GM10248 (cell line): ENCODE measurements around the gene SEC16A.

Experiments
- CTCF ChIA-PET: fragments of 300-600 bp; sonication (Branson Sonifier 250); formaldehyde crosslinking; extraction: SDS; loops from one replicate; lab custom pipeline; 2021; ENCODE audit warnings: antibody characterized with exemption; lab: Yijun Ruan, JAX
- POLR2A ChIA-PET: fragments of 350-650 bp; sonication (Branson Sonifier 250); formaldehyde crosslinking; extraction: SDS; loops from one replicate; lab custom pipeline; 2020; ENCODE audit warnings: antibody characterized with exemption; lab: Yijun Ruan, JAX
- DNase-seq: peaks from one replicate; pipeline ENCODE4 v3.0.0; 2012; ENCODE audit errors: extremely low spot score
- TF ChIP-seq, protein P1 (sequence below): IDR thresholded peaks from 2 replicates; pipeline ENCODE4 v1.5.1; 2012; ENCODE audit warnings: mild to moderate bottlenecking, low read depth; ENCODE audit errors: extremely low read depth, missing control alignments, control extremely low read depth

The SEC16A gene

DNA sequence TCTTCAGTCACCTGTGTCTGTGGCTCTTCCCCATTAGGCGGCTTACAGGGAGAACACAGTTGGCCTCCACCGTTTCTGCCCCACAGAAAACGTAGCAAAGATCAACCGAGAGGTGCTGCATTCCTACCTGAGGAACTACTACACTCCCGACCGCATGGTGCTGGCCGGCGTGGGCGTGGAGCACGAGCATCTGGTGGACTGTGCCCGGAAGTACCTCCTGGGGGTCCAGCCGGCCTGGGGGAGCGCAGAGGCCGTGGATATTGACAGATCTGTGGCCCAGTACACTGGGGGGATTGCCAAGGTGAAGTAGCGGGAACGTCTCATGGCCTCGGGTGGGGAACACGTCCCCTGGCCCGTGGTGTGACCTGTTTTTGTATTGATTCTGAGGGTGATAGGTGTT, 65.9 kb downstream of the SEC16A start:
- ChIA-PET CTCF (interaction anchor here (1.3 kb wide), 1 partner anchor 24 kb away, joined by 3 read pairs; no protein-coding TSS in a partner anchor), POLR2A (no interaction called here)
- DNase-seq = no peak
- TF ChIP-seq, protein P1, sequence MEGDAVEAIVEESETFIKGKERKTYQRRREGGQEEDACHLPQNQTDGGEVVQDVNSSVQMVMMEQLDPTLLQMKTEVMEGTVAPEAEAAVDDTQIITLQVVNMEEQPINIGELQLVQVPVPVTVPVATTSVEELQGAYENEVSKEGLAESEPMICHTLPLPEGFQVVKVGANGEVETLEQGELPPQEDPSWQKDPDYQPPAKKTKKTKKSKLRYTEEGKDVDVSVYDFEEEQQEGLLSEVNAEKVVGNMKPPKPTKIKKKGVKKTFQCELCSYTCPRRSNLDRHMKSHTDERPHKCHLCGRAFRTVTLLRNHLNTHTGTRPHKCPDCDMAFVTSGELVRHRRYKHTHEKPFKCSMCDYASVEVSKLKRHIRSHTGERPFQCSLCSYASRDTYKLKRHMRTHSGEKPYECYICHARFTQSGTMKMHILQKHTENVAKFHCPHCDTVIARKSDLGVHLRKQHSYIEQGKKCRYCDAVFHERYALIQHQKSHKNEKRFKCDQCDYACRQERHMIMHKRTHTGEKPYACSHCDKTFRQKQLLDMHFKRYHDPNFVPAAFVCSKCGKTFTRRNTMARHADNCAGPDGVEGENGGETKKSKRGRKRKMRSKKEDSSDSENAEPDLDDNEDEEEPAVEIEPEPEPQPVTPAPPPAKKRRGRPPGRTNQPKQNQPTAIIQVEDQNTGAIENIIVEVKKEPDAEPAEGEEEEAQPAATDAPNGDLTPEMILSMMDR = no peak

DNA sequence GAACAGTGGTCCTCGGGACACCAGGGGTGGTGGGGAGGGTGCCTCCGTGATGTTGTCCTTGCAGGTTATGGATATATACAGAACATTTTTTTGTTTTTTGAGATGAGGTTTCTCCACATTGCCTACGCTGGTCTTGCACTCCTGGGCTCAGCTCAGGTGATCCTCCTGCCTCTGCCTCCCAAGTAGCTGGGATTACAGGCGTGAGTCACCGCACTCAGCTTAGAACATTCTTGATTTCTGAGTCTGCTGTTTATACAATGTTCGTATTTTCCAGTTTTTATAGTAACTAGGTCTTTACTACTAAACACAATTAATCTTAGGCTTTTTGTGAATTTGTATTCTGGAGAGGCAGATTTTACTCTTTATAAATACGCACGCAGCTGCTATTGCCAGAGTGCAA, 66.4 kb downstream of the SEC16A start:
- CTCF ChIA-PET = no interaction called here
- TF ChIP-seq, protein P1 = no peak
- no peak for DNase-seq
- POLR2A ChIA-PET = no interaction called here

DNA sequence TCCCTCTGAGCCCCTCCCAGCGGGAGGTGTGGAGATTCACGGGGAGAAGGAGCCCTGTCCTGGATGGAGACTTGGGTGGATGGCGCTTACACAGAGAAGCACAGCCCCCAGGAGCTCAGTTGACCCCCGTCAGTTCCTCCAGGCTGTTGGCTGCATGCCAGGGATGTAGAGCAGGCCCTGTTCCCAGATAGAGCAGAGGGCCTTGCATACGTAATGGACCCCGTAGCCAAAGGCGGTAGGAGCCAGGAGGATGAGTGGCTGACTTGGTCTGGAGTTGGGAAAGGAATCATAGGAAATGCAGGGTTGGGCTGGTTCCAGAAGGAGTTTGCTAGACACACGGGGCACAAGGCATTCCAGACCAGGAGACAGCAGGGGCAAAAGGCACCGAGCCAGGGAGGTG, 69.9 kb downstream of the SEC16A start:
- ChIA-PET POLR2A (interaction anchor here (0.9 kb wide), 1 partner anchor 11 kb away, joined by 5 read pairs; no protein-coding TSS in a partner anchor), CTCF (interaction anchor here (4.6 kb wide), 1 partner anchor 11 kb away, joined by 20 read pairs; no protein-coding TSS in a partner anchor)
- TF ChIP-seq, protein P1 = no peak
- no peak for DNase-seq

DNA sequence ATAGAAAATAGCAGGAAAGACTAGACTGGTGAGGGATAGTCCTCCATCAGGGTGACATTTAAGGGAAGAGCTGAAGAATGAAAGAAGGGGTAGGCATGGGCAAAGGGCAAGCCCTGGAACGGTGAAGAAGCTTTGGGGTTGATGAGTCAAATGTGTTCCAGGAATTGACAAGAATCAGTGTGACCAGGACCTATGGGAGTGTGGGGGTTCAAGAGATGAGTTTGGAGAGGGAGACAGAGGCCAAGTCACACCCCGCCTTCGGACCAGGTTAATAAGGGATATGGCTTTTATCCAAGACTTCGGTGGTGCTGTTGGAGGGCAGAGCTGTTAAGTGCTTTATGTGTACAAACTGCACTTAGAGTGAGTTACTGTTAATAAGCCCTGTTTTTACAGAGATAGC, 71.5 kb downstream of the SEC16A start:
- ChIA-PET CTCF (interaction anchor here (1.4 to 4.6 kb wide), 2 partner anchors 10 to 15 kb away, joined by 3 to 20 read pairs; no protein-coding TSS in a partner anchor), POLR2A (no interaction called here)
- TF ChIP-seq, protein P1 = no peak
- DNase-seq = no peak

DNA sequence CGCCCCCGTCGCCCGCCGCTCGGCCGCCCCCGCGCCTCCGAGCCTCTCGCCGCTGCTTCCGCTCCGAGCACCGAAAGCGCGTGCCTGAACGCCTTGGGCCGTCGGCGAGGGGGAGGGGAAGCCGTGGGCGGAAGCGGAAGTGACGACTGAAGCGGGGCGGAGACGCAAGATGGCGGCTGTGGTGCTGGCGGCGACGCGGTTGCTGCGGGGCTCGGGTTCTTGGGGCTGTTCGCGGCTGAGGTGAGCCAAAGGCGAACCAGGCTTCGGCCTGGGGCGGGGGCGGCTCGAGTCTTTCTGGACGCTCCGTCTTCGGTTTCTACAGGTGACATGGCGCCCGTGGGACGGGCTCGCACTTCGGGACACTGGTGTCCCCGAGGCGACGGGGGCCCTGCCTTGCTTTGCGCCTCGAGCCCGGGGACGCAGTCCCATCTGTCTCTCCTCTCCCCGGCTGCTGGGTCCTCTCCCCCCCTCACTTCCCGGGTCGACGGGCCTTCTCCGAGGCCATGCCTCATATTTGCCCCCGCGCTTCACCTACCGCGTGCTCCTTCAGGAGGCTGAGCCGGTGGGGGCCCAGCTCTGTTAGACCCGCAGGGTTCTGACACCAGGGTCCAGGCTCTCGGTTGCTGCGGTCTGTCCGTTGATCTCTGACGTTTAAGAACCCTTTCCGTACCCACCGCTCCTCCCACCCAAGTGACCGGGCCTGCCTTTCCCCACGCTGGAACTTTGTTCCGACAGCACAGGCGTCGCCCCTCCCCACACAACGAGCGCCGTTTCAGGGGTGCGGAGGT, 72.1 kb downstream of the SEC16A start, which contains the start of the genes ENTR1 and PMPCA:
TSS of gene ENTR1 (minus strand) at position 115 of the 788 bp plus-strand sequence. CDS start 217 bp downstream, outside the sequence.
TSS of gene PMPCA (plus strand) at position 159 of the 788 bp plus-strand sequence. CDS start at position 170, 11 bp downstream.
- TF ChIP-seq, protein P1 = no peak
- ChIA-PET CTCF (interaction anchor here (1.0 to 4.6 kb wide), 4 partner anchors 9 to 39 kb away, joined by 3 to 20 read pairs (median 8); no protein-coding TSS in a partner anchor), POLR2A (no interaction called here)
- DNase-seq = peak; percentile 99
